HepG2 (cell line): ENCODE results near the gene SKIC2. TPM values are rescaled to one million over a fixed set of nuclear protein-coding genes. Genes with fewer than 3 reads are reported as not detected.

Experiments
- ATAC-seq: fragments of 200-7000 bp; cut with Tn5 transposase; 3 replicates; pipeline ENCODE4 v1.9.1; 2020; ENCODE audit warnings: mild to moderate bottlenecking, moderate library complexity
- BruUV-seq: library from RNA; stranded (reverse); fragments of 400-500 nt; replicated peaks from 2 replicates; lab custom pipeline; 2021; lab: Mats Ljungman, UMichigan
- CTCF ChIA-PET: fragments of 300-600 bp; formaldehyde crosslinking; extraction: SDS; loops from one replicate; lab custom pipeline; 2021; ENCODE audit warnings: low total read pairs, inconsistent platforms, low intra/inter-chr PET ratio; lab: Yijun Ruan, JAX
- POLR2A ChIA-PET: fragments of 350-600 bp; sonication (Branson Sonifier 250); formaldehyde crosslinking; loops from one replicate; lab custom pipeline; 2020; ENCODE audit warnings: antibody characterized with exemption, inconsistent platforms; lab: Yijun Ruan, JAX
- DNase-seq: peaks from one replicate; pipeline ENCODE4 v3.0.0-alpha.2; 2015; ENCODE audit warnings: low spot score
- FAIRE-seq: peaks from 3 replicates; lab custom pipeline; 2011; peaks lifted over from hg19 to GRCh38; lab: Jason Lieb, UNC
- H2AFZ ChIP-seq: one replicate; pipeline ENCODE4 v1.6.1; 2011; ENCODE audit warnings: low read length, inconsistent platforms
- H3K27ac ChIP-seq: fragments of 300-600 bp; 3 replicates; pipeline ENCODE4 v1.8.0; 2011; ENCODE audit warnings: mixed run types, mild to moderate bottlenecking, mixed read lengths, low read length, inconsistent platforms; ENCODE audit not compliant: insufficient read depth; ENCODE audit errors: extremely low read length
- H3K27me3 ChIP-seq, 2 experiments: fragments of 200-600 bp in 1 of 2; 2 replicates in 1 of 2; 3 replicates in 1 of 2; pipeline versions ENCODE4 v1.6.0 to v1.8.0; 2011; ENCODE audit warnings: low read length in 2 of 2, mild to moderate bottlenecking in 2 of 2, moderate library complexity in 2 of 2, inconsistent platforms in 1 of 2; ENCODE audit not compliant: insufficient read depth in 2 of 2, control insufficient read depth in 1 of 2
- H3K36me3 ChIP-seq, 2 experiments: fragments of 200-600 bp in 1 of 2; replicated peaks in 1 of 2; 2 replicates in 1 of 2; 3 replicates in 1 of 2; pipeline versions ENCODE4 v1.5.1 to v1.8.0; 2011; ENCODE audit warnings: low read length in 2 of 2, inconsistent platforms in 1 of 2; ENCODE audit not compliant: insufficient read depth in 2 of 2, control insufficient read depth in 1 of 2
- H3K4me1 ChIP-seq: 2 replicates; pipeline ENCODE4 v1.5.1; 2012; ENCODE audit warnings: low read length, inconsistent platforms; ENCODE audit not compliant: insufficient read depth
- H3K4me2 ChIP-seq: 2 replicates; pipeline ENCODE4 v1.6.0; 2011; ENCODE audit warnings: low read depth, low read length, inconsistent platforms
- H3K4me3 ChIP-seq, 3 experiments: fragments of 200-600 bp in 1 of 3; sonication (generic), shearing (Covaris generic) in 1 of 3; replicated peaks in 1 of 3; 2 replicates each; pipeline ENCODE4 v1.5.1; 2011 to 2016; ENCODE audit warnings: low read length in 3 of 3, inconsistent platforms in 2 of 3, low read depth in 2 of 3, mild to moderate bottlenecking in 2 of 3, control low read depth in 1 of 3, mixed read lengths in 1 of 3; ENCODE audit not compliant: insufficient read depth in 1 of 3
- H3K79me2 ChIP-seq: one replicate; pipeline ENCODE4 v1.6.1; 2011; ENCODE audit warnings: low read length, inconsistent platforms; ENCODE audit not compliant: insufficient read depth
- H3K9ac ChIP-seq: 2 replicates; pipeline ENCODE4 v1.6.0; 2011; ENCODE audit warnings: mild to moderate bottlenecking, low read depth, low read length, inconsistent platforms; ENCODE audit not compliant: insufficient read depth
- H3K9me3 ChIP-seq: 2 replicates; pipeline ENCODE4 v1.5.1; 2012; ENCODE audit warnings: mild to moderate bottlenecking, low read length
- H4K20me1 ChIP-seq: 2 replicates; pipeline ENCODE4 v1.6.0; 2011; ENCODE audit warnings: inconsistent platforms, mild to moderate bottlenecking, low read length, moderate library complexity; ENCODE audit not compliant: insufficient read depth
- E2F2 ChIP-seq: sonication (generic); formaldehyde crosslinking; IDR thresholded peaks from 2 replicates; pipeline ENCODE4 v1.4.0; 2020; ENCODE audit warnings: missing genetic modification reagents, borderline replicate concordance
- ELK4 ChIP-seq: sonication (generic); formaldehyde crosslinking; IDR thresholded peaks from 2 replicates; pipeline ENCODE4 v1.9.0; 2021; ENCODE audit warnings: missing genetic modification reagents, borderline replicate concordance
- ESRRA ChIP-seq: sonication (generic); formaldehyde crosslinking; IDR thresholded peaks from 2 replicates; pipeline ENCODE4 v1.5.1; 2020; ENCODE audit warnings: mild to moderate bottlenecking, low read depth, missing genetic modification reagents
- GLI4 ChIP-seq: sonication (generic); formaldehyde crosslinking; IDR thresholded peaks from 2 replicates; pipeline ENCODE4 v1.5.1; 2020; ENCODE audit warnings: missing genetic modification reagents, mild to moderate bottlenecking, moderate library complexity, borderline replicate concordance
- MAFF ChIP-seq: IDR thresholded peaks from 2 replicates; pipeline ENCODE4 v1.6.1; 2011; ENCODE audit warnings: low read depth, low read length, improper control_type of control experiment
- NFKB2 ChIP-seq: sonication (generic); formaldehyde crosslinking; IDR thresholded peaks from 2 replicates; pipeline ENCODE4 v1.4.0; 2020; ENCODE audit warnings: missing genetic modification reagents, borderline replicate concordance
- POLR2AphosphoS2 ChIP-seq: IDR thresholded peaks from 2 replicates; pipeline ENCODE4 v1.6.1; 2011; ENCODE audit warnings: low read depth, low read length, improper control_type of control experiment
- RNF219 ChIP-seq: sonication (generic); formaldehyde crosslinking; IDR thresholded peaks from 2 replicates; pipeline ENCODE4 v1.5.0; 2020; ENCODE audit warnings: mild to moderate bottlenecking, missing genetic modification reagents
- SP2 ChIP-seq: sonication (generic); formaldehyde crosslinking; IDR thresholded peaks from 2 replicates; pipeline ENCODE4 v1.5.1; 2020; ENCODE audit warnings: mild to moderate bottlenecking, missing genetic modification reagents
- XRCC5 ChIP-seq: fragments of 200-400 bp; formaldehyde crosslinking; optimal IDR thresholded peaks from 2 replicates; pipeline ENCODE3; 2017; ENCODE audit warnings: mild to moderate bottlenecking, low read length
- ZBTB42 ChIP-seq: sonication (generic); formaldehyde crosslinking; IDR thresholded peaks from 2 replicates; pipeline ENCODE4 v1.5.0; 2020; ENCODE audit warnings: mild to moderate bottlenecking, missing genetic modification reagents
- ZNF224 ChIP-seq: sonication (generic); formaldehyde crosslinking; IDR thresholded peaks from 2 replicates; pipeline ENCODE4 v1.5.0; 2020; ENCODE audit warnings: mild to moderate bottlenecking, missing genetic modification reagents
- ZNF274 ChIP-seq: sonication (generic); formaldehyde crosslinking; IDR thresholded peaks from 2 replicates; pipeline ENCODE4 v1.5.1; 2020; ENCODE audit warnings: mild to moderate bottlenecking, missing genetic modification reagents
- ZNF3 ChIP-seq: IDR thresholded peaks from 2 replicates; pipeline ENCODE4 v1.7.0; 2017; ENCODE audit warnings: inconsistent platforms
- ZNF34 ChIP-seq: sonication (generic); formaldehyde crosslinking; IDR thresholded peaks from 2 replicates; pipeline ENCODE4 v1.4.0; 2020; ENCODE audit warnings: mild to moderate bottlenecking, missing genetic modification reagents, borderline replicate concordance
- ZNF598 ChIP-seq: sonication (generic); formaldehyde crosslinking; IDR thresholded peaks from 2 replicates; pipeline ENCODE4 v1.5.1; 2020; ENCODE audit warnings: mild to moderate bottlenecking, missing genetic modification reagents, borderline replicate concordance
- WGBS: methylation state at CpG from one replicate; pipeline ENCODE4 v1.1.6; 2017; ENCODE audit warnings: low lambda C conversion rate; 5-methylcytosine and 5-hydroxymethylcytosine counted together
- in situ Hi-C: cut with HindIII; loops from 2 replicates; pipeline ENCODE4 v1.10.0; 2017; ENCODE audit warnings: low pct_unique_long_range_greater_than_20kb; ENCODE audit not compliant: extremely low pct_ligation_motif_present
- intact Hi-C: fragments of 100-400 bp; cut with micrococcal nuclease; formaldehyde crosslinking; loops from one replicate; pipeline ENCODE4 v1.10.0; 2022; ENCODE audit not compliant: unreplicated experiment
- polyA plus RNA-seq, 8 experiments: library from polyadenylated mRNA; depleted of rRNA in 3 of 8; stranded (reverse) in 7 of 8; unstranded in 1 of 8; fragments of >200 nt; fragmentation: Illumina TruSeq in 4 of 8; extraction: Trizol in 4 of 8; gene quantifications; 2 replicates each; pipeline versions ENCODE4 v1.2.1 to v1.2.3, GENCODE V29; 2011 to 2016; ENCODE audit warnings: low read depth in 4 of 8, missing spikeins in 1 of 8, mixed read lengths in 1 of 8; ENCODE audit not compliant: insufficient read depth in 1 of 8
- total RNA-seq, 5 experiments: library from RNA; depleted of rRNA; stranded (reverse); fragments of >200 nt; fragmentation: Illumina TruSeq; extraction: Trizol; gene quantifications; 2 replicates each; pipeline ENCODE4 v1.2.3, GENCODE V29; 2016; ENCODE audit warnings: low read depth in 1 of 5
- TF ChIP-seq, protein P1 (sequence below): sonication (generic); formaldehyde crosslinking; IDR thresholded peaks from 2 replicates; pipeline ENCODE4 v1.5.0; 2020; ENCODE audit warnings: mild to moderate bottlenecking, missing genetic modification reagents

SKIC2 gene
- total and polyA plus RNA-seq, 2 of the 13 experiments (the other 11 are each of a cell fraction or from before 2014, with no cell fraction given): 67.1 to 68.4 TPM

DNA sequence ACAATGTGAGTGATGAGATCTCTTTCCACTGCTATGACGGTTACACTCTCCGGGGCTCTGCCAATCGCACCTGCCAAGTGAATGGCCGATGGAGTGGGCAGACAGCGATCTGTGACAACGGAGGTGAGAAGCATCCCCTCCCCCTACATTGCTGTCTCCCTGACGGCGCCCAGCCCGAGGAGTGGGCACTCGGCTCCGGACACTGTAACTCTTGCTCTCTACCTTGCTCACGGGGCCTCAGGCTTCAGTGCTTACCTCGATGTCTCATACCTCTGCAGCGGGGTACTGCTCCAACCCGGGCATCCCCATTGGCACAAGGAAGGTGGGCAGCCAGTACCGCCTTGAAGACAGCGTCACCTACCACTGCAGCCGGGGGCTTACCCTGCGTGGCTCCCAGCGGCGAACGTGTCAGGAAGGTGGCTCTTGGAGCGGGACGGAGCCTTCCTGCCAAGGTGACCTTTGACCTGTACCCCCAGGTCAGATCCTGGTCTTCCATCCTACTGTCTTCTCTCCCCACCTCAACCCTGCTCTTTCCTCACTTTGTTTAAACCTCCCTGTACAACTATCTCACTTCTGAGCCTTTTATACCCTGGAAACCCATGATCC lies 11.8 kb upstream of the SKIC2 start (continued):
- TF ChIP-seq E2F2 (CRISPR knock-in tag): no peak
- peak; percentile 40 for TF ChIP-seq SP2
- TF ChIP-seq ZNF224 (CRISPR knock-in tag): peak; percentile 71; the same call in 1 of the 2 replicates
- peak; percentile 52; the same call in 1 of the 2 replicates for TF ChIP-seq NFKB2 (CRISPR knock-in tag)

- POLR2A ChIA-PET: interaction anchor here (1.4 to 6.3 kb wide), 3 partner anchors 19 to 50 kb away, joined by 5 to 69 read pairs (median 6); partner anchors contain the start of gene ZBTB12
- TF ChIP-seq ELK4 (CRISPR knock-in tag) (no peak), ZNF34 (0 out of 2 replicates have a peak, but pooled peaks have one; percentile 4), ZNF598 (CRISPR knock-in tag) (0 out of 2 replicates have a peak, but pooled peaks have one; percentile 27), GLI4 (0 out of 2 replicates have a peak, but pooled peaks have one; percentile 42), RNF219 (CRISPR knock-in tag) (peak; percentile 66; the same call in 1 of the 2 replicates), ZNF3 (CRISPR knock-in tag) (no peak), ESRRA (CRISPR knock-in tag) (no peak), ZBTB42 (CRISPR knock-in tag) (no peak), MAFF (peak; percentile 62), ZNF274 (0 out of 2 replicates have a peak, but pooled peaks have one; percentile 35), POLR2AphosphoS2 (no peak), XRCC5 (peak; percentile 11)
- TF ChIP-seq, protein P1, sequence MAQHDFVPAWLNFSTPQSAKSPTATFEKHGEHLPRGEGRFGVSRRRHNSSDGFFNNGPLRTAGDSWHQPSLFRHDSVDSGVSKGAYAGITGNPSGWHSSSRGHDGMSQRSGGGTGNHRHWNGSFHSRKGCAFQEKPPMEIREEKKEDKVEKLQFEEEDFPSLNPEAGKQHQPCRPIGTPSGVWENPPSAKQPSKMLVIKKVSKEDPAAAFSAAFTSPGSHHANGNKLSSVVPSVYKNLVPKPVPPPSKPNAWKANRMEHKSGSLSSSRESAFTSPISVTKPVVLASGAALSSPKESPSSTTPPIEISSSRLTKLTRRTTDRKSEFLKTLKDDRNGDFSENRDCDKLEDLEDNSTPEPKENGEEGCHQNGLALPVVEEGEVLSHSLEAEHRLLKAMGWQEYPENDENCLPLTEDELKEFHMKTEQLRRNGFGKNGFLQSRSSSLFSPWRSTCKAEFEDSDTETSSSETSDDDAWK (CRISPR knock-in tag): no peak
Observed at GRCh38 chr6:31947864-31948263, 11.1 kb upstream of the SKIC2 start.

More at GRCh38 chr6:31947864-31948263, 11.1 kb upstream of the SKIC2 start:
- Histone ChIP-seq H3K27ac (peak overlapping the region; percentile 4), H3K36me3 (peaks cover 21 to 74% of the 10 kb centered on the region in 2 experiments), H3K79me2 (peaks cover 22% of the 10 kb centered on the region), H3K27me3 (no peaks in the 10 kb centered on the region; a peak in 1 of 5 replicates), H3K4me1 (peaks cover 71% of the 10 kb centered on the region), H3K4me3 (0 out of 6 replicates have a peak overlapping the region, but pooled peaks of 1 of the 3 experiments have one; percentile 90), H3K9me3 (no peaks in the 10 kb centered on the region), H3K9ac (peak overlapping the region; percentile 91; the same call in 1 of the 2 replicates), H4K20me1 (no peaks in the 10 kb centered on the region), H3K4me2 (peak overlapping the region; percentile 98), H2AFZ (no peak overlapping the region)
- intact Hi-C loops: no loop called here
- in situ Hi-C loops: loop anchor here (5.0 kb wide), 1 partner anchor 46 kb away; the partner anchor contains the start of gene ZBTB12
- no peak for DNase-seq
- no peak for FAIRE-seq
- CTCF ChIA-PET: no interaction called here
- no peak for ATAC-seq
- WGBS: 100% methylated on average over 4 of the region's 4 CpGs
- BruUV-seq: no TSS peak
